KMS-11 (cell line): ENCODE measurements around the gene BNIP5.

ENCODE experiments used
- H2AFZ ChIP-seq: fragments of 200-600 bp; sonication (generic); 2 replicates; pipeline ENCODE4 v1.6.1; 2016; ENCODE audit warnings: antibody characterized with exemption, mixed run types, low read depth
- H3K27ac ChIP-seq: fragments of 200-600 bp; sonication (generic); 2 replicates; pipeline ENCODE4 v1.6.1; 2016; ENCODE audit warnings: mild to moderate bottlenecking, mixed run types
- H3K27me3 ChIP-seq: fragments of 200-600 bp; sonication (generic); 2 replicates; pipeline ENCODE4 v1.6.1; 2017; ENCODE audit warnings: mild to moderate bottlenecking, low read depth, mixed run types, moderate library complexity; ENCODE audit not compliant: insufficient read depth
- H3K36me3 ChIP-seq: fragments of 200-600 bp; sonication (generic); 2 replicates; pipeline ENCODE4 v1.6.1; 2017; ENCODE audit warnings: mild to moderate bottlenecking, mixed run types; ENCODE audit not compliant: insufficient read depth
- H3K4me1 ChIP-seq: fragments of 200-600 bp; sonication (generic); 2 replicates; pipeline ENCODE4 v1.6.1; 2016; ENCODE audit warnings: mild to moderate bottlenecking, low read depth, mixed run types; ENCODE audit not compliant: poor library complexity, severe bottlenecking
- H3K4me2 ChIP-seq: fragments of 200-600 bp; sonication (generic); 2 replicates; pipeline ENCODE4 v1.7.0; 2016; ENCODE audit warnings: mild to moderate bottlenecking, mixed run types
- H3K4me3 ChIP-seq: fragments of 200-600 bp; sonication (generic); IDR thresholded peaks from 2 replicates; pipeline ENCODE4 v1.6.1; 2017; ENCODE audit warnings: low read depth, low read length, mixed read lengths; ENCODE audit not compliant: insufficient read depth
- H3K79me2 ChIP-seq: fragments of 200-600 bp; sonication (generic); 2 replicates; pipeline ENCODE4 v1.6.1; 2016; ENCODE audit warnings: low read depth, mixed run types; ENCODE audit not compliant: insufficient read depth
- H3K9ac ChIP-seq: fragments of 200-600 bp; sonication (generic); 2 replicates; pipeline ENCODE4 v1.6.1; 2016; ENCODE audit warnings: mild to moderate bottlenecking, mixed run types
- H4K20me1 ChIP-seq: fragments of 200-600 bp; sonication (generic); 2 replicates; pipeline ENCODE4 v1.6.1; 2016; ENCODE audit warnings: mild to moderate bottlenecking, mixed run types; ENCODE audit not compliant: insufficient read depth
- TF ChIP-seq, protein P1 (sequence below): fragments of 200-600 bp; sonication (generic); conservative IDR thresholded peaks from 2 replicates; pipeline ENCODE4 v1.6.1; 2017; ENCODE audit warnings: low read depth, mild to moderate bottlenecking, antibody characterized with exemption, low read length, moderate library complexity, mixed read lengths

The BNIP5 gene

DNA sequence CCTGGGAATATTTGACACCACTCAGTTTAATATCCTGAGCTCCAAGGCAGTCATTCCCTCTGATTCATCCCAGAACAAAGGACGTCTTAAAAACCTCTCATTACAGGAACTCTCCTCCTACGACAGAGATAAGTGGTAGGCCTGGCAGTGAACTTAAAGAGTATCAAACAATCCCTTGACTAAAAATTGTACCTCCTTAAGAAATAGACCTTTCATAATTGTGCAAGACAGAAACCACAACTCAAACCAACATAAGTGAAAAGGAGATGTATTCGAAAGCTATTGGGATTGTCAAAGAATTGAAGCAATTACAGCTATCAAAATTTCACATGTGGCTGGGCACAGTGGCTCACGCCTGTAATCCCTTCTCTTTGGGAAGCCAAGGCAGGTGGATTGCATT is 19.1 kb upstream of the BNIP5 start:
- Histone ChIP-seq H3K27me3 (no peaks in the 10 kb centered on the region), H4K20me1 (no peaks in the 10 kb centered on the region), H3K4me3 (no peak overlapping the region), H3K36me3 (no peaks in the 10 kb centered on the region), H3K27ac (no peak overlapping the region), H3K4me2 (peak overlapping the region; percentile 29), H3K9ac (no peak overlapping the region), H3K79me2 (no peaks in the 10 kb centered on the region), H2AFZ (no peak overlapping the region), H3K4me1 (peaks cover 11% of the 10 kb centered on the region)
- TF ChIP-seq, protein P1, sequence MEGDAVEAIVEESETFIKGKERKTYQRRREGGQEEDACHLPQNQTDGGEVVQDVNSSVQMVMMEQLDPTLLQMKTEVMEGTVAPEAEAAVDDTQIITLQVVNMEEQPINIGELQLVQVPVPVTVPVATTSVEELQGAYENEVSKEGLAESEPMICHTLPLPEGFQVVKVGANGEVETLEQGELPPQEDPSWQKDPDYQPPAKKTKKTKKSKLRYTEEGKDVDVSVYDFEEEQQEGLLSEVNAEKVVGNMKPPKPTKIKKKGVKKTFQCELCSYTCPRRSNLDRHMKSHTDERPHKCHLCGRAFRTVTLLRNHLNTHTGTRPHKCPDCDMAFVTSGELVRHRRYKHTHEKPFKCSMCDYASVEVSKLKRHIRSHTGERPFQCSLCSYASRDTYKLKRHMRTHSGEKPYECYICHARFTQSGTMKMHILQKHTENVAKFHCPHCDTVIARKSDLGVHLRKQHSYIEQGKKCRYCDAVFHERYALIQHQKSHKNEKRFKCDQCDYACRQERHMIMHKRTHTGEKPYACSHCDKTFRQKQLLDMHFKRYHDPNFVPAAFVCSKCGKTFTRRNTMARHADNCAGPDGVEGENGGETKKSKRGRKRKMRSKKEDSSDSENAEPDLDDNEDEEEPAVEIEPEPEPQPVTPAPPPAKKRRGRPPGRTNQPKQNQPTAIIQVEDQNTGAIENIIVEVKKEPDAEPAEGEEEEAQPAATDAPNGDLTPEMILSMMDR, result no peak

DNA sequence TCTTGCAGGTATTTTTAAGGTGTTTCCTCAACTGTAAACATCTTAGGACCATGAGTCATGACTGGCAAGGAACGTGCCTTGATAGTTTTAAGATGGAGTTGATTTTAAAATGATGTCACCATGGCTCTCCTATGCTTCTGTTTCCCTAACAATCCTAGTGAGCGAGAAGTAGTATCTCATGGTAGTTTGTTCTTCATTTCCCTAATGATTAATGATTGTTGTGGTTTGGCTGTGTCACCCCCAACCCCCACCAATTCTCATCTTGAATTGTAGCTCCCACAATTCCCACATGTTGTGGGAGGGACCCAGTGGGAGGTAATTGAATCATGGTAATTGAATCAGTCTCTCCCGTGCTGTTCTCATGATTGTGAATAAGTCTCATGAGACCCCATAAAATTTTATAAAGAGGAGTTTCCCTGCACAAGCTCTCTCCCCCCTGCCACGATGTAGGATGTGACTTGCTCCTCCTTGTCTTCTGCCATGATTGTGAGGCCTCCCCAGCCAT is 16.8 kb upstream of the BNIP5 start:
- no peak overlapping the region for H3K4me2 ChIP-seq
- no peak overlapping the region for H3K27ac ChIP-seq
- no peak overlapping the region for H3K4me3 ChIP-seq
- no peaks in the 10 kb centered on the region for H3K27me3 ChIP-seq
- H3K4me1 ChIP-seq, result peaks cover 26% of the 10 kb centered on the region
- H2AFZ ChIP-seq, result no peak overlapping the region
- TF ChIP-seq, protein P1, result no peak
- no peaks in the 10 kb centered on the region for H3K79me2 ChIP-seq
- H3K36me3 ChIP-seq, result no peaks in the 10 kb centered on the region
- H3K9ac ChIP-seq, result no peak overlapping the region
- H4K20me1 ChIP-seq, result no peaks in the 10 kb centered on the region

GRCh38 chr6:36352477-36353157 is 15.9 kb upstream of the BNIP5 start:
- H3K4me2 ChIP-seq, result no peak overlapping the region
- no peaks in the 10 kb centered on the region for H4K20me1 ChIP-seq
- TF ChIP-seq, protein P1, result no peak

DNA sequence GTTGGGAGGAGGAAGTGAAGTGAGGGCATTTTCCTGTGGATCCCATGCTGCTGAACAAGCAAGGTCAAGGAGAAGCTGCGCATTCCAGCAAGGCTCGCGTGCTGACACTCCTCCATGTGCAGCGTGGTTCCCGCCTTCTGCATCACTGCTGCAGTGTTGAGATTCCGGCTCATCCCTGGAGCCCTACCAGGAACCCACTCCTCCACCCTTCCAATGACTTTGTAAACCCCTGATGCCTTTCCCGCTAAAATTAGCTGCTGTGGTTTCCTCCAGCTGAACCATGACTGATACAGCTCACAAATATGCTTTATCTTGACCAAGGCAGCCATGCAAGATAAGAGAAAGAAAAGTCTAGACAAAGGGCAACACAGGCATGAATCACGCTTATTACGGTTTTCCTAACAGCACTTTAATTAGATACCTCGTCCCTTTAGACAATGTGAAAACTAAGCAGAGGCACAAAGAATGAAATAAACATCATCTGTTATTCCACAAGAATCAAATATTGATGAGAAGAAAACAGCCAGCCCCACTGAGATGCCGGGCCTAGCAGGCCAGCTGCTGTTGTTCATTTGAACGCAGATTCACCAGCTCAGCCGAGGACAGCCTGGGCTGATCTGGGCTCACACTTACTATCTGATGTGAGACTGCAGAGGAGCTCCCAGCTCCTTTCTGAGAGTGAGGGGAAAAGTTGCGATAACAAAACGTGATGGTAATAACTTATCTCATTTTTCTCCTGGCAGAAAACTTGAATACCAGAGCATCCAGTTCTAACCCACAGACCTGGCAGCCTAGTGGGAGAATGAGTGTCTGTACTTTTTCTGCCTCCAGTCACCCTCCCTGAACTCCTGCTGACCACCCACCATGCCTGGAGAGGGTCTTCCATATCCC is 14.2 kb upstream of the BNIP5 start:
- no peaks in the 10 kb centered on the region for H3K27me3 ChIP-seq
- no peaks in the 10 kb centered on the region for H3K36me3 ChIP-seq
- no peaks in the 10 kb centered on the region for H3K79me2 ChIP-seq
- peaks cover 25% of the 10 kb centered on the region for H3K4me1 ChIP-seq
- no peak overlapping the region for H3K9ac ChIP-seq
- H4K20me1 ChIP-seq, result no peaks in the 10 kb centered on the region
- no peak overlapping the region for H3K27ac ChIP-seq
- no peak overlapping the region for H3K4me3 ChIP-seq
- H2AFZ ChIP-seq, result no peak overlapping the region
- H3K4me2 ChIP-seq, result no peak overlapping the region
- TF ChIP-seq, protein P1, result no peak

More at GRCh38 chr6:36352477-36353157, 15.9 kb upstream of the BNIP5 start:
- no peak overlapping the region for H3K4me3 ChIP-seq
- H3K36me3 ChIP-seq, result no peaks in the 10 kb centered on the region
- H3K79me2 ChIP-seq, result no peaks in the 10 kb centered on the region
- H3K4me1 ChIP-seq, result peaks cover 27% of the 10 kb centered on the region
- no peak overlapping the region for H3K27ac ChIP-seq
- H3K9ac ChIP-seq, result no peak overlapping the region
- H3K27me3 ChIP-seq, result no peaks in the 10 kb centered on the region
- no peak overlapping the region for H2AFZ ChIP-seq
